Parathyroid adenoma (tissue), 2 donors: ENCODE data around the gene GNG11.

ENCODE experiments used
- H2AFZ ChIP-seq: fragments of 300-600 bp; sonication (generic); one replicate; pipeline ENCODE4 v1.7.0; 2017; ENCODE audit warnings: antibody characterized with exemption, mild to moderate bottlenecking
- H3K27ac ChIP-seq: fragments of 300-600 bp; sonication (generic); one replicate; pipeline ENCODE4 v1.7.0; 2017
- H3K27me3 ChIP-seq: fragments of 300-600 bp; sonication (generic); one replicate; pipeline ENCODE4 v1.7.0; 2017; ENCODE audit warnings: low read length; ENCODE audit not compliant: control insufficient read depth, insufficient read depth
- H3K36me3 ChIP-seq: fragments of 300-600 bp; sonication (generic); one replicate; pipeline ENCODE4 v1.7.0; 2017; ENCODE audit warnings: low read length; ENCODE audit not compliant: control insufficient read depth, insufficient read depth
- H3K4me1 ChIP-seq: fragments of 300-600 bp; sonication (generic); one replicate; pipeline ENCODE4 v1.7.0; 2017; ENCODE audit warnings: control low read depth
- H3K4me2 ChIP-seq: fragments of 300-600 bp; sonication (generic); one replicate; pipeline ENCODE4 v1.7.0; 2017; ENCODE audit warnings: low read length
- H3K4me3 ChIP-seq: fragments of 300-600 bp; sonication (generic); one replicate; pipeline ENCODE4 v1.7.0; 2017; ENCODE audit warnings: low read depth, low read length
- H3K79me2 ChIP-seq: fragments of 300-600 bp; sonication (generic); one replicate; pipeline ENCODE4 v1.7.0; 2017; ENCODE audit warnings: control low read depth
- H3K9ac ChIP-seq: fragments of 300-600 bp; sonication (generic); one replicate; pipeline ENCODE4 v1.7.0; 2017; ENCODE audit warnings: mild to moderate bottlenecking
- H3K9me3 ChIP-seq: fragments of 300-600 bp; sonication (generic); one replicate; pipeline ENCODE4 v1.7.0; 2017; ENCODE audit warnings: low read length; ENCODE audit not compliant: control insufficient read depth
- TF ChIP-seq, protein P1 (sequence below): fragments of 300-600 bp; sonication (generic); IDR thresholded peaks from one replicate; pipeline ENCODE4 v1.7.0; 2017; ENCODE audit warnings: antibody characterized with exemption, mild to moderate bottlenecking
- donor health status: primary hyperparathyroidism.

The GNG11 gene

DNA sequence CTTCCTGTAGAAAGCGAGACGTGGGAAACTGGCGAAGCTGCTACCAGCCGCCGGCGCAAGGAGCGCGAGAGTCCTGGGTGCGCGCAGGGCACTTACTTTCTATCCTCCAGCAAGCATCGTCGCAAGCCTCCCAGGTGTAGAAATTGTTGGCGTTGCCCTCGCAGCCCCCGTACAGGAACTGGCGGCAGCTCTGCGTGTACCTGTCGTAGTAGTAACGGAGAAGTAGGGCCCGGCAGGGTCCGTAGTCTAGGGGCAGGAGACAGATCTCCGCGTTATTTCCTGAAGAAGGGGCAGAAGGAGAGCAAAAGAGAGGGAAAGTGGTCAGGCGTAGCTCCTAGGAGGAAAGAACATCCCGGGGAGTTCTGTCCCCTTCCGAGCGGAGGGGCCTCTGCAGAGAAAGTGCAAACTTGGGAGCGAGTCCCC, 31.5 kb upstream of the GNG11 start:
- Histone ChIP-seq H3K9me3 (no peaks in the 10 kb centered on the region), H3K4me3 (peak overlapping the region; percentile 41), H3K4me2 (peak overlapping the region; percentile 54), H2AFZ (no peak overlapping the region), H3K9ac (no peak overlapping the region), H3K27ac (no peak overlapping the region), H3K4me1 (no peaks in the 10 kb centered on the region), H3K79me2 (no peaks in the 10 kb centered on the region), H3K27me3 (no peaks in the 10 kb centered on the region), H3K36me3 (no peaks in the 10 kb centered on the region)
- TF ChIP-seq, protein P1, sequence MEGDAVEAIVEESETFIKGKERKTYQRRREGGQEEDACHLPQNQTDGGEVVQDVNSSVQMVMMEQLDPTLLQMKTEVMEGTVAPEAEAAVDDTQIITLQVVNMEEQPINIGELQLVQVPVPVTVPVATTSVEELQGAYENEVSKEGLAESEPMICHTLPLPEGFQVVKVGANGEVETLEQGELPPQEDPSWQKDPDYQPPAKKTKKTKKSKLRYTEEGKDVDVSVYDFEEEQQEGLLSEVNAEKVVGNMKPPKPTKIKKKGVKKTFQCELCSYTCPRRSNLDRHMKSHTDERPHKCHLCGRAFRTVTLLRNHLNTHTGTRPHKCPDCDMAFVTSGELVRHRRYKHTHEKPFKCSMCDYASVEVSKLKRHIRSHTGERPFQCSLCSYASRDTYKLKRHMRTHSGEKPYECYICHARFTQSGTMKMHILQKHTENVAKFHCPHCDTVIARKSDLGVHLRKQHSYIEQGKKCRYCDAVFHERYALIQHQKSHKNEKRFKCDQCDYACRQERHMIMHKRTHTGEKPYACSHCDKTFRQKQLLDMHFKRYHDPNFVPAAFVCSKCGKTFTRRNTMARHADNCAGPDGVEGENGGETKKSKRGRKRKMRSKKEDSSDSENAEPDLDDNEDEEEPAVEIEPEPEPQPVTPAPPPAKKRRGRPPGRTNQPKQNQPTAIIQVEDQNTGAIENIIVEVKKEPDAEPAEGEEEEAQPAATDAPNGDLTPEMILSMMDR = no peak

DNA sequence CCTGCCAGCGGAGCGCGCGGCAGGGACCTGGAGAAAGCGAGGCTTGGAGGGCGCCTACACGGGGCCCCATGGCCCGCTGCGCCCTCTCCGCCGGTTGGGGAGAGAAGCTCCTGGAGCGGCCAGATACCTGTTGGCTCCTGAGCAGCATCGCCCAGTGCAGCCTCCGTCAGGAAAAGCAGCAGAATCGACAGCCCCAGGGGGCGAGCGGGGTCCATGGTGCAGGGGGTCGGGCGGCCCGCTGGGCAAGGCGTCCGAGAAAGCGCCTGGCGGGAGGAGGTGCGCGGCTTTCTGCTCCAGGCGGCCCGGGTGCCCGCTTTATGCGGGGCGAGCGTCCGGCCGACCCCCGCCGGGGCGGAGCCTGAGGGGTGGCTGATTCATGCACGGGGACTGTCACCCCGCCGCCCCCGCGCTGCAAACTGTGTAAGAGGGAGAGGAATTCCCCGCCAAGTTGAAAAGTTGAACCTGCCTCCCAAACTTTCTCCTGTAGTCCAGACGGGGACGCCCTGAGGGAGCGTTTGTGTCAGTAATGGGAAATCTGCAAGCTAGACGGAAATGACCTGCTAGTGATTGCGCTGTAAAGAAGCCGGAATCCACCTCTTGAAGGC, 31.0 kb upstream of the GNG11 start, which contains the start of gene TFPI2:
Gene TFPI2, minus strand, starts transcription at position 290 of the 605 bp plus-strand sequence. Its CDS starts 75 bp downstream, at position 215.
- peak within 1 kb of the TSS; percentile 41 for H3K4me3 ChIP-seq
- H3K27me3 ChIP-seq = no peaks in the 10 kb centered on the region
- TF ChIP-seq, protein P1 = no peak
- H3K27ac ChIP-seq = no peak within 1 kb of the TSS
- H2AFZ ChIP-seq = peak within 1 kb of the TSS; percentile 13
- H3K79me2 ChIP-seq = no peaks in the 10 kb centered on the region
- no peaks in the 10 kb centered on the region for H3K9me3 ChIP-seq
- H3K36me3 ChIP-seq = no peaks in the 10 kb centered on the region
- no peaks in the 10 kb centered on the region for H3K4me1 ChIP-seq
- no peak within 1 kb of the TSS for H3K9ac ChIP-seq
- H3K4me2 ChIP-seq = peak within 1 kb of the TSS; percentile 54

DNA sequence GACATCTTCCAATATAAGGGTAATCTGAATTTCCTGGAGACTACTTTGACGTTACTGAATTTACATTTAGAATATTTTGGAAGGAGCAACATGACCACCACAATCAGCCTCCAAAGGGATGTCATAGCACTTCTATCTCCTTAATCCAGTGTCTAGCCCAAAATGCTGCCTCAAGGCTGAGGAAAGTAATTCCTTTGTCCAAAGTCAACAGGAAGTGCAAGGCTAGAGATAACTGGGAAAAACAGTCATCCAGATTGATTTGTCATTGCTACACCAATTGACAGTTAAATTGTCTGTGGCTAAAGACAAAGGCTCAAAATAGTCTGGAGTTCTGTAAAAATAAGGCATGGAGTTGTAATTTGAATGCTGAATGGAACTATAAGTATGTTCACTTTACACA, 27.1 kb upstream of the GNG11 start:
- H3K9me3 ChIP-seq = no peaks in the 10 kb centered on the region
- no peak overlapping the region for H2AFZ ChIP-seq
- no peaks in the 10 kb centered on the region for H3K4me1 ChIP-seq
- no peak overlapping the region for H3K4me3 ChIP-seq
- TF ChIP-seq, protein P1 = no peak
- no peaks in the 10 kb centered on the region for H3K36me3 ChIP-seq
- H3K4me2 ChIP-seq = no peak overlapping the region
- no peak overlapping the region for H3K27ac ChIP-seq
- no peaks in the 10 kb centered on the region for H3K79me2 ChIP-seq
- H3K9ac ChIP-seq = no peak overlapping the region
- no peaks in the 10 kb centered on the region for H3K27me3 ChIP-seq

DNA sequence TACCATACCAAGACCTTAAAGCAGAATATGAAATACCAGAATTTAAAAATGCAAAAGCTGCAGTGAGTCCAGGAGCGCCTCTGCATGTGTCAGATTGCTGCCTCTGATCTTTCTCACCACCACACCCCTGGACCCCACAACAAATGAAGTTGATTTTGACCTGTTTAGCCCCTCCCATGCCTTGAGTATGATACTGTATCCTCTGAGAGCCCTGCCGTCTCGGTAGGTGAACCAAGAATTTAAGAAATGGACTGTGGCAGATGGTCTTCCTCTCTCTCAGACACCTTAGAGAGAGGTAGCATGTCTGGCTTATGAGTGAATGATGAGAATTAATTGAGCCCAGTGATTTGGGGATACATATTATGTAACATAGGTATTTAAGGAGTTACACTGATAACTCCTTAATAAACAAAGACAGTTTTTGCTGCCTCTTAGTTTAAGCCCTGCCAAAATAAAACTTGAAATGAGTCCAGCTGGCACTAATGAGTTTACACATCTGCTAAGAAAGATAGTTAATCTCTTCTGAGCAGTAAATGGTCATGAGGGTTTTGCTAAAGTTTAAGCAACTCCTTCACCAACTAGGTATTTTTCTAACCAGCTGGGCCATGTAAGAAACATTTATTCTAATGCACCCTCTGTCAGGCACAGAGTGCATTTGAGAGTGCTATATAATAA, 26.4 kb upstream of the GNG11 start:
- Histone ChIP-seq H3K36me3 (no peaks in the 10 kb centered on the region), H3K27ac (no peak overlapping the region), H3K9me3 (no peaks in the 10 kb centered on the region), H3K9ac (no peak overlapping the region), H3K4me3 (no peak overlapping the region), H3K27me3 (no peaks in the 10 kb centered on the region), H3K79me2 (no peaks in the 10 kb centered on the region), H2AFZ (no peak overlapping the region), H3K4me1 (no peaks in the 10 kb centered on the region), H3K4me2 (no peak overlapping the region)
- TF ChIP-seq, protein P1 = no peak
